Forelimb muscle (tissue), 1 donor: ENCODE results near the gene MTM1. TPM values are rescaled to one million over a fixed set of nuclear protein-coding genes. Genes with fewer than 3 reads are reported as not detected.

Experiments
- DNase-seq: peaks from one replicate; pipeline ENCODE4 v3.0.0-alpha.2; 2013; ENCODE audit warnings: low read depth
- polyA plus RNA-seq: library from polyadenylated mRNA; unstranded; fragments of 120-200 nt; gene quantifications from one replicate; pipeline ENCODE4 v1.2.1, GENCODE V29; 2013; ENCODE audit not compliant: insufficient read length

MTM1 gene
- polyA plus RNA-seq, 1 donor: 5.9 TPM

- no peak for DNase-seq
Observed at GRCh38 chrX:150712619-150713018, 144.2 kb downstream of the MTM1 start.

- no peak for DNase-seq
Observed at GRCh38 chrX:150715184-150715583, 146.8 kb downstream of the MTM1 start.

GRCh38 chrX:150719621-150720020, 151.2 kb downstream of the MTM1 start:
- DNase-seq: no peak

Other genes starting within 250 kb of the MTM1 start
- 16.0 TPM for gene MAMLD1, start 205.3 kb upstream of the MTM1 start, polyA plus RNA-seq
- gene MTMR1, start 124.8 kb downstream of the MTM1 start, polyA plus RNA-seq: 23.2 TPM